HG03039 (cell line): ENCODE results near the gene MTMR3.

Experiments
- ATAC-seq: cut with Tn5 transposase; IDR thresholded peaks from one replicate; pipeline ENCODE4 v1.9.1; 2021; ENCODE audit warnings: mild to moderate bottlenecking, moderate library complexity; ENCODE audit not compliant: unreplicated experiment

MTMR3 gene

DNA sequence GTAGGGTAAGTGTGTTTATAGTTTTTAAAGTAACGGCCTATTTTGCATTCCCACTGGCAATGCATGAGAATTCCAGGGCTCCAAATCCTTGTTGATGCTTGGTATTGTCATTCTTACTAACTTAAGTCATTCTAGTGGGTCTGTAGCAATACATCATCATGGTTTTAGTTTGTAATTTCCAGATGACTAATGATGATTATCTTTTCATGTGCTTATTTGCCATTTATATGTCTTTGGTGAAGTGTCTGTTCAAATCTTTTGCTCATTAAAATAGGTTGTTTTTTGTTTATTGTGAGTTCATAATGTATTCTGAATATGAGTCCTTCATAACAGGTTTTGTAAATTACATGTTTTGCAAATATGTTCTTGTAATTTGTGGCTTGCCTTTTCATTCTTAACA lies 31.2 kb downstream of the MTMR3 start:
- no peak for ATAC-seq

DNA sequence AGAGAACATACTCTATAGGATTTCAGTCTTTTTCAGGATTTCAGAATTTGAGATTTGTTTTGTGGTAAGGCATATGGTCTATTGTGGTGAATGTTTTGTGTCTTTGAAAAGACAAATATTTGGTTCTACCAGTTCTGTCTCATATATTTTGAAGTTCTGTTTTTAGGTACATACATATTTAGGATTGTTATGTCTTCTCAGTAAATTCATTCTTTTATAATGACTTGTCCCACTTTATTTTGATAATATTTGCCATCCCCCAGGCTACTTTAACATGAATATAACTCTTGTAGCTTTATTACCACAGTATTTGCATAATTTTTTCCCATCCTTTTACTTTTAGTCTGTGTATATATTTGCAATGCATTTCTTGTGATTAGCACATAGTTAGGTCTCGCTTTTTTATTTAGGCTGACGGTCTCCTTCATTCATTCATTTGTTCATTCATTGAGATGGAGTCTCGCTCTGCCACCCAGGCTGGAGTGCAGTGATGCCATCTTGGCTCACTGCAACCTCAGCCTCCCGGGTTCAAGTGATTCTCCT lies 32.1 kb downstream of the MTMR3 start:
- ATAC-seq: no peak

DNA sequence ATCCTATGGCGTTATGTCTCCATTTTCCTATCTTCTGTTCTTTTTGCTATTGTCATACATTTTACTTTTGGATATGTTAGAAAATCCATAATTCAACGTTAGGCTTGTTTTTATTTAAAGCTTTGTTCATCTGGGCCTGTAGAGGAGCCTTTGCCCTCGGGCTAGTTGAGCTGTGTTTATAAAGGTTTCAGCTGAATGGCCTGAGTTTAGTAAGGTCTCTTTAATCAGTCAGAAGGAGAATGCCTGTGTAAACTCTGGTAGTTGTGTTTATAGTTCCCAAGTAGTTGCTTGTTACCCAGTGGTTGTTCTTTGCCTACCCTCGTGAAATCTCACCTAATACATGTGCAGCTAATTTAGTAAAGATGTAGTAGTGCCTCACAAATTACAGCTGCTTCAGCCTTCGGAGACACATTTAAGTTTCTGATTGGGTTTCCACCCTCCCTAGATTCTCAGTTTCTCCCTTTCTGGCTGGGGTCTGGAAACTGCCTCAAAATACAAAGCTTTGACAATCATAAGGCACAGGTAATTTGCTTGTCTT lies 33.1 kb downstream of the MTMR3 start:
- no peak for ATAC-seq

DNA sequence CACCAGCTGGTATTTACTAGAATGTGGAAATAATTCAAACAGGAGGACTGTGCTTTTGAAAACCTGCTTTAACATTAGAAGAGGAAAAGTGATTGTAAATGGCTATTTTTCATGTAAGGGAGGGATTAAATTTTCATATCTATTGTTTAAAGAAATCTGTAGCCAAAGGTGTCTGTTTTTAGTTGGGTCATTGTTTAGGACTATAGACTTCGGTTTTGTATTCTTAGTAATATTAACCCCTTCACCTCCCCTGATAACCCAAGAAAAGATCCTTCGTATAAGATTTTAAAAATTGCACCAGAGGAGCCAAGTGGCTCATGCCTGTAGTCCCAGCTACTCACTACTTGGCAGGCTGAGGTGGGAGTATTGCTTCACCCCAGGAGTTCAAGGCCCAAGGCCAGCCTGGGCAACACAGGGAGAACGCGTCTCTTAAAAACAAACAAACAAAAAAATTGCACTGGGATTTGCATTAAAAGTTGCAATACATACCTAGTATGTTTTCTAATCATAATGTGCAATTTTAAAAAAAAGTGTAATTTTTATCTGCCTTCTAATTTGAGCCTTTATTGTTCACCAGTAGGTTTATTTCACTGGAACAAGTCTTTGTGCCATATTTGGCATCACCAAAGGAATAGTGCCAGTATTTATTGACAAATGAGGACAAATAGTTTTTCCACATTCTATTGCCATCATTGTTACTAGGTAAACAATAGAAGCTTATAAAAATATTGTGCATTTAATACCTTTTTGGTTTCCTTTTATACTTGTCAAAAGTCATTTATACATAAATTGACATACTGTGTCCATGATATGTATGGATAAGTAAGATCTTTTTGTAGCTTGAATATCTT lies 34.3 kb downstream of the MTMR3 start:
- no peak for ATAC-seq

DNA sequence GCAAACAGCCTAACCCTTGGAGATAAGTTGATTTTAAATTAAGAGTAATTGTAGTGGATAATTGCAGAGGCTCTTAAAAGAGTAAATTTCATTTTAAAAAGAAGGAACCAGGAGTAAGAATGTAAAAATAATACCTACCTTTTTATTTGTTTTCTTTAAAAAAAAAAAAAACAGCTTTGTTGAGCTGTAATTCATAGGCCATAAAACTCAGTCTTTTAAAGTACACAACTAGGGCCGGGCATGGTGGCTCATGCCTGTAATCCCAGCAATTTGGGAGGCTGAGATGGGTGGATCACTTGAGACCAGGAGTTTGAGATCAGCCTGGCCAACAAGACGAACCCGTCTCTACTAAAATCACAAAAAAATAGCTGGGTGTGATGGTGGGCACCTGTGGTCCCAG lies 42.4 kb downstream of the MTMR3 start:
- no peak for ATAC-seq

DNA sequence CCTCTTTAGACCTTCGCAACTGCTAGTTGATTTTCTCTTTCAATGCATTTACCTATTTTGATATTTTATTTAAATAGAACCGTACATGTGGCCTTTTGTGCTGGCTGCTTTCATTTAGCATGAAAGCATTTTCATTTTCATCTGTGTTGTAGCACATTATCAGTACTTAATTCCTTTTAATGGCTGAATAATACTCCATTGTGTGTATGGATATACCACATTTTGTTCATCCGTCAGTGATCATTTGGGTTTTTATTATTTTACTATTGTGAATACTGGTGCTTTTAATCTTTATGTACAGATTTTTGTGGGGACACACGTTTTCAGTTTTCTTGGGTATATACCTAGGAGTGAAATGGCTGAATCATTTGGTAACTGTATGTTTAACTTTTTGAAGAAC lies 43.1 kb downstream of the MTMR3 start:
- ATAC-seq: no peak

DNA sequence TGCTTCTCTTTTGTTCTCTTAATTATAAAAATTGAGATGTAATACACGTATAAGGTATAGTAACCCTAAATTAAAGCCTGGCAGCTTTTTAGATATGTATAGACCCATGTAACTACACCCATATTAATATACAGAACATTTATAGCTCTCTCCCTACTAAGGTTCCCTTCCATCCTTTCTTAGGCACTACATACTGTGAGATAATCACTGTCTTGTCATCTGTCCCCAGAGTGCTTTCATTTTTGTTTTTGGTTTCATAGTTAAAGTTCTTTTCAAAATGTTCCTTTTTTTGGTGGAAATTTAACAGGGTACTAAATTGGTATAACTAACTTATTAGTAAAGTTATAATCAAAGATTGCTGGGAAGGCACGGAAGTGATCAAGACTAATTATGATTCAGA lies 49.2 kb downstream of the MTMR3 start:
- no peak for ATAC-seq

DNA sequence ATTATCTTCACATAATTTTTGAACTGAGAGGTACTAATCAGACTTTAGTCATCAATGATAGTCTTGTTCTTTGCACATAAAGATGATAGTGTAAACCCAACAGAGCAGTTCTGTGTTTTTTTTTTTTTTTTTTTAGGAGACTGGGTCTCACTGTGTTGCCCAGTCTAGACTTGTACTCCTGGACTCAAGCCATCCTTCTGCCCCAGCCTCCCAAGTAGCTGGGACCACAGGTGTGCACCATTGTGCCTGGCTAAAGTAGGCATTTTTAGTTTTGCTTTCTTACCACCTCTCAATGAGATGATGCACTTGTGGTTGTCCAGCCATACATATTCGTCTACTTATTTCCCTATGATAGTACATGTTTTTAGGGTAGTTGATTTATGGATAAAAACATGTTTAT lies 50.6 kb downstream of the MTMR3 start:
- no peak for ATAC-seq

DNA sequence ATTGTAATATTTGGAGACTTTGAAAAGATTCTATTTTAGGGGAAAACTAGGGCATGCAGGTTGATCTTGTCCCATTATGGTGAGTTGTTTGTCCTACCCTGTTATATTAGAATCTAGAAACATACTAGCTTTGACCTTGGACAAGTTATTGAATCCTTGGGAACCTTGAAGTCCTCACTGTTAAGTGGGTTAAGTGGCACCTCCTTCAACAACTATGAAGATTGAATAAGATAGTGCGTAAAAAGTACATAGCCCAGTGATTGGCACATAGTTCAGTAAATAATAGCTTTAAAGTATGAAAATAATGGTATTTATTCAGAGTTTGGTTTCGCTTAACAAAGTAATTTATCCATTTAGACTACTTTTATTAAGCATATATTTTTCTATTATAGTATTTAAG lies 51.6 kb downstream of the MTMR3 start:
- no peak for ATAC-seq

DNA sequence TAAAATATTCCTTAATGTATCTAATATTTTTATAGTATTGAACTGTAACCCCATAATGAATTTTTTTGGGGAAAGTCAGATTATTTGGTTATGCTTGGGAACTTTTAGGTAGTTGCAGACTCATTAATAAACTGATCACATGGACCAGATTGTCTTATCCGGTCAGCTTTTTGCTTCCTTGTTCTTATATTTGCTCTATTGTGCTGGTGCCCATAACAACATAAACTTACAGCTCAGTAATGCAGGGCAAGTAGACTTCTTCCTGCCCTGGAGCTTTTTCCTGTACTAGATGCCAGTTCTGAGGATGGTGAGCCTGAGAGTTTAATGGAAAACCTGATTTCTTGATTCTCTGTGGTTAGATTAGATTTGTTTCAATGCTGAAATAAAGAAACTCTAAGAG lies 53.2 kb downstream of the MTMR3 start:
- ATAC-seq: no peak

DNA sequence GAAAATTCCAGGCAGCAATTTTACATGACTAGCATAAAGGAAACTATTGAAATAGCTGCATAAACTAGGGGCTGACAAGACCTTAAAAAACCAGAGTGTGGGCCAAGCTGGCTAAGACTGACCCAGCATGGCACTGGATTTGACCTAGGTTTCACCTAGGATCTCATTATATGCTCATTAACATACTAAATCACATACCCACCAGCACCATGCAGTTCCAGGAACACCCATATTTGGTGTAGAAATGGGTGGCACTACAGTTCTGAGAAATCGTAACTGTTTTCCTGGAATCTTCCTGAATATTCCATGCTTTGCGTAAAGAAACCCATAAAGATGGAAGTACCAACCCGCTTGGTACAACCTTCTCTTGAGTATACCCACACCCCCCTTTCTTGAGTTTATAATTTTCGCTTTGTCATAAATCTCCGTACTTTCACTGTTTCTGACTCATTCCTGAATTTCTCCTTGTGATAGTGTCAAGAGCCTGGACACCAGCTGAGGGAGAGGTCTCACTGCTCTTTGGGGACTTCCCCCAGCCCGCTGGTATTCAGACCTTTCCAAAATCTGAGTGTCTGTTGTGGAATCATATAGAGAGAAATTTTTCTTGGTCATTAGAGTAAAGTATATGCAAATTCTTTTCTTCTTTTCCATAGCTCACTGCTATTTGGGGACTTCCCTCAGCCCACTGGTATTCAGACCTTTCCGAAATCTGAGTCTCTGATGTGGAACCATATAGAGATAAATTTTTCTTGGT lies 55.1 kb downstream of the MTMR3 start:
- no peak for ATAC-seq

DNA sequence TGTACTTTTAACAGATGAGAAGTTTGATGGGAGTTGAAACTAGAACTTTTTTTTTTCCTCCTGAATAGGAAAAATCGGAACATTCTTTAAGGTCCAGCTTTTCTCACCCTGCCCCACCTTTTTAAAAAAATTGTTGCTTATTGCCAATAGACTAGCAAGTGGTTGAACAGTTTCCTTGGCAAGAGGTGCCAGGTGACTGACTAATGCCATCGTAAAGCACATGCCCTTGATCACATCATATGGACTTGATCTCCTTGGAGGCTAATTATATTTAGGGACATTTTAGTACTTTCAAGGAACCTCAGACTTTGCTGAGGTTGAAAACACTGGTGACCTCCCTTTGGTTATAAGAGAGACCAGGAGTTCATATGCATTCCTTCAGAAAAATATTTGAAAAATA lies 57.6 kb downstream of the MTMR3 start:
- no peak for ATAC-seq

DNA sequence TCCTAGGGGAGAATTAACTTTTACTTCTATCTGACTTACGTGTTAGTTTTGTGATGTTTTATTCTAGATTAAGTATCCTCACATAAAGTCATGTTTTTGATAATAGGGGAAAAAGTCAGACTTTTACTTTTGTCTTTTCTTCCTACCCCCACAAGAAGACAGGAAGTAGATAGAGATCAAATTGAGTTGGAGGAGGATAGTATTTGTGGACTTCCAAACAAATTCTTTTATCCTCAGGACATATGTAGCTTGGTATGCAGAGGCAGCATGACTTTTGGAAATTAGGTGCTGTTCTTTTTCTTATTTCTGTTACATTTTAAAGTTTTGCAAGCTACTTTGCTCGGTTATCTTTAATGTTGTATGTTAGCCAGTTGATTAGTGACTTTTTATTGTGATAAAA lies 61.4 kb downstream of the MTMR3 start:
- no peak for ATAC-seq

DNA sequence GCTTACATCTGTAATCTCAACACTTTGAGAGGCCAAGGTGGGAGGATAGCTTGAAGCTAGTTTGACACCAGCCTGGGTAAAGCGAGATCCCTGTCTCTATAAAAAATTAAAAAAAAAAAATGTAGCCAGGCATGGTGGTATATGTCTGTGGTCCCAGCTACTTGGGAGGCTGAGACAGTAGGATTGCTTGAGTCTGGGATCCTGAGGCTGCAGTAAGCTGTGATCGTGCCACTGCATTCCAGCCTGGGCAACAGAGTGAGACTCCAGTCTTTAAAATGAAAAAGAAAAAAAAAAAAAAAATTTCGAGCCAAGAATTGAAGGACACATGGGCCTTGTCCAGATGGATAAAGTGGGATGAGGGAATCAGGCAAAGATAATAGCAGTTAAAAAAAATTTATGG lies 62.5 kb downstream of the MTMR3 start:
- ATAC-seq: no peak

DNA sequence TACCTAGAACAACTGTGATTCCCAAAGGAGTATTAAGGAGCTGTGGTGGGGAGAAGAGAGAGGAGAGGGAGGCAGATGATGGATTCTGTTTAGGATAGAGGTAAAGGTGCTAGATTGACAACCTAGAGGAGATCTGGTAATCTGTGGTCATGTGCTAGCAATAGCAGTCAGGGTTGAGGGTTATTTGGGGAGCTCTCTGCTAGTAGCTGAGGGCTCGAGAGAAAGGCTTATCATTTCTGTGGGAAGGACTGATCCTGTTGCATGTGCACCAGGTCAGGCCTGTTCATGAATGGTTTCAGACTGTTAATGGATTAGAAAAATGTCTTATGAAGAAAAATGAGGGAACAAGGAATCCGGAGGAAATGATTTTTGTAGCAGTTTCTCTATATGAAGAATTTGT lies 63.2 kb downstream of the MTMR3 start:
- ATAC-seq: no peak

DNA sequence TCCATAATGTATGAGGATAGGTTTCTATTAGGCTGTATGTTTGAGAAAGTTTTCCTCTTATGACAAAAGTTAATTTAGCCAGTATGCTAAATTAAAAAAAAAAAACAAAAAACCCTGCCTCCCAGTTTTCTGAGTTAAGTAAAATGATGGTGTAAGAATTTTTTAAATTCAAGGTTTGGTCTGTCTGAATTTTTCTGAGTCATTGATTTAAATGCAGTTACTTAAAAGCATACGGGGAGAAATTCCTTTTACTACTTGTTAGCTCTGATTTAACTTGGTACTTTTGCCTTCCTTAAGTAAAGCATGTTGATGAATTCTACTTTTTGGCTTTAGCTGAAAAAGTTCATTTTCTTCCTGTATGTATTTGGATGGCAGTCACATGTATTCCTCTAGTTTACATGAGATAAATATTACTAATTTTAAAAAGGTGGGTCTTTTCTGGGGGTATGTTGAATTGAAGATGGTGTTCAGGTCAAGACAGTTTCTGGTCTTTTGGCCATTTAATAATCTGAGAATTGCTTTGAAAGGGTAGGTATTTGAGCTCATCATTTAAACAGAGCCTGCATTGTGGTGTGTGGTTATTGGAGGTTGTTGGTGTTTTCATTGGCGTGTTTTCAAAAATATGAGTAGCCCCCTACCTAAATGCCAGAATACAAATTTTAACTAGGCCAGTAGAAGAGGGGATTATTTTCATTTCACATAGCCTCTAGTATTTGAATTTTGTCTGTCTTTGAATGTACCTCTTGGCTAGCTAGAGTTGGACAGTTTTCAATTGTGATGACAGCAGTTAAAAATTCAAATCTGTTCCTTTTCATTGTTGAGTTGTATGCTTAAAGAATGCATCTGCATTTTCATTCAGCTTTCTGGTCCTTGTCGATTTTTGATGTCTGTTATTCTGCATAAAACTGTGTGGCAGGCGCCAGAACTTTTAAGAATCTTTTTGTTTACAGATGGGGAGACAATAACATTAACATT lies 64.7 kb downstream of the MTMR3 start:
- ATAC-seq: no peak

DNA sequence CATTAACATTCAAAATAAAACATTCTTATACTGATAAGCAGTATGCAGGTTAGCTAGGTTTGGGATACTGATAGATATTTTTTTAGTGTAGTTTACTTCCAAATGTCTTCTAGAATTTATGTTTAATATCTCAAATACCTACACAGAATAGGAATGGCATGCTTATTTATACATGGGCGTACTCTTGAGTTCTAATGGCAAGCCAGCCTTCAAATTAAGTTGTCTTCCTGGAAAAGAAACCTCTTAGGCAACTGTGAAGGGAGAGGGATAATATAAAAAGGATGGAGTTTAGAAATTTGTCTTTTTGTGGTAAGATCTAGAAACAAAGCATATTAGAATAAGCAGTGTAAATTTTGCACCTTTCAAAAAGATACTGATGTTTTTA lies 65.4 kb downstream of the MTMR3 start:
- no peak for ATAC-seq

DNA sequence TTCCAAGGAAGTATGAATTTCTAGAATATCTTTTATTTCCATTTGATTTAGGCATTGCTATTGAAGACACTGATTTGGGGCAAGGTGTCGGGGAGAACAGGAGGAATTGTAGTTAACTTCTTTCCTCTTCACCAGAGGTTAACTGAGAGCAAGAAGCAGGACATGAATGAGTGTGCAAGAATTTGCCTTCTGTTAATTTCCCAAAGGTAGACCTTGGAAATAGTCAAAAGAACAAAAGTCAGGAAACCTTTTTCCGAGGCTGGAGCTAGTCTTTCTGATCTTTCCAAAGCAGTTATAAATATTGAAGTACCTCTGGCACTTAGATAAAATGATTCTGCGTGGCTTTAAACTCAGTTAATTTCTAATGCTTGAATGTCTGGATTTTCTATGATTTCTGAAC lies 66.9 kb downstream of the MTMR3 start:
- no peak for ATAC-seq

DNA sequence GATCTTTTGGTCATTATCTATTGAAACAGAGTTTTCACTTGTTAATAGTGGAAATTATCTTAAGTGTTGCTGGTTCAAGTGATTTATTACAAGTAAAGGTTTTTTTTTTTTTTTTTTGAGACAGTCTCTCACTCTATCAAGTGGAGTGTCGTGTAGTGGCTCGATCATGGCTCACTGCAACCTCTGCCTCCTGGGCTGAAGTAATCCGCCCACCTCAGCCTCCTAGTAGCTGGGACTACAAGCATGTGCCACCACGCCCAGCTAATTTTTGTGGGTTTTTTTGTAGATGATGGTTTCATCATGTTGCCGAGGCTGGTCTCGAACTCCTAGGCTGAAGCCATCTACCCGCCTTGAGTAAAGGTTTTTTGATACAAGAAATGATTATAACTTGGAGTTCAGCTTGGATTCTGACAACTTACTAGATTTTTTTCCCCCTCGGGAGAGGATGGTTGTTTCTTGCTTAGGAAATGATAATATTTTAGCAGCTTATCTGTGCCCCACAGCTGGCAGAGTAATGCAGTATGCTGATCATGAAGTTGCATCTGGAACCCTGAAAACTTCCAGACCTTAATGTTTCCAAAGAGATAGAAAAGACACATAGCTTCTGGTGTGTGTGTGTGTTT lies 68.9 kb downstream of the MTMR3 start:
- ATAC-seq: no peak

DNA sequence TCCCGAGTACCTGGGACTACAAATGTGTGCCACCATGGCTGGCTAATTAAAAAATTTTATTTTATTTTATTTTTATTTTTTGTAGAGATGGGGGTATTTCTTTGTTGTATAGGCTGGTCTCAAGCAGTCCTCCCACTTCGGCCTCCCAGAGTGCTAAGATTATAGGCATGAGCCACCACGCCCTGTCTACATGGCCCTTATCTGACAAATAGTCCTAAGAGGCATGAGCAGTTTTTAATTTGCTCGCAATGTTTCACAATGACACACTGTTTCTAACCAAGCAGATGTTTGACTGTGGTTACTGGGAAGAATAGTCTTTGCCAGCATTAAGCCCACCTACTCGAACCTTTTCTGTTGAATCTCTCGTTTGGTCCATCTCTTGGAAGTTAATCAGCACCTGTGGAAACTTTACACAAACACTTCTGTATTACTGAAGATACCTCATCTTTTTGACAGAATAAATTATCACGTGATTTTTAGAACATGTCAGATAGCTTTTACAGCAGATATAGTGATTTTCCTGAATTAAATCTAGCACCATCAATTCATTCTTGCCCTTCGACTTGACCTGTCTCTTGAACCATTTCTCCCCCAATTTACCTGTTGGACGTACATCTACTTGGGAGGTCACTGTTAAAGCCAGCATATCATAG lies 71.4 kb downstream of the MTMR3 start:
- no peak for ATAC-seq
